SK-N-MC (cell line): ENCODE data around the gene DISC1.

ENCODE experiments used
- EZH2 ChIP-seq: fragments of 200-600 bp; sonication (generic); IDR thresholded peaks from one replicate; pipeline ENCODE4 v1.6.1; 2017; ENCODE audit warnings: antibody characterized with exemption
- POLR2AphosphoS5 ChIP-seq: IDR thresholded peaks from 2 replicates; pipeline ENCODE4 v1.6.1; 2012; ENCODE audit warnings: mild to moderate bottlenecking, low read depth, low read length, borderline replicate concordance

DNA sequence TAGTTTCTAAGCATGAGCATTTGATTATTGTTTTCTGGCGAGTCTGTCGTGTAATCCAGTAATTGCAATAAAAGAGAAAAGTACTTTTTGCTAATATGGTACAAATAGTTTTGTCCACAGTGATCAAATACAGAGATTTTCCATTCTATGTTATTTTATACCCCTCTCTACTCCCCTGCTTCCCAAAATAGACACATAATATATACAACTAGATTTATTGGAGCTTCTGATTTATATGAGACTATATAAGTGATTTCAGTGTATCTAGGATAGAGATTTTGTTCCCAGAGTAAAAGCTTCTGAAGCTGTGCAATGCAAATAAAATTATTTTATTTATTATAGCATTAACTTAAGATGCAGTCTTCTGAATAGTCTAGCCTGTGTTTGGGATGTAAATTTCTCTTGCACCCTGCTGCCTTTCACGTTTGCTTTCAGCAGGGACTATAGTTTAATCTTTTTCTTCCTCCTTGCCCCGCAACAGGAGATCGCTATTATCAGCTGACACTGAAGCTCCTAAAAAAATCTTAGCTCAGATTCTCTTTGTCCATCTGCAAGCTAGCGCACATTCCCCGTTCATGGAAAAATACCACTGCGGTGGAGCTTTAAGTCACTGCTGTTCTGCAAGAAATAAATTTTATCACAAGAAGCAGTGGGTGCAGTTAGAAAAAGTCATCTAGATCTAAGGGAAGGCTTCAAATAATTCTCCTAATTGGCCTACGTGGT, 273.3 kb downstream of the DISC1 start:
- TF ChIP-seq EZH2 = no peak
- no peak for TF ChIP-seq POLR2AphosphoS5
